Ureter (tissue), 1 donor: Measurements from ENCODE around the gene C13orf46. TPM values are rescaled to one million over a fixed set of nuclear protein-coding genes. Genes with fewer than 3 reads are reported as not detected.

Experiments used
- DNase-seq: peaks from one replicate; pipeline ENCODE4 v3.0.0-alpha.2; 2020; ENCODE audit warnings: low spot score
- total RNA-seq: library from RNA; stranded (reverse); gene quantifications from one replicate; pipeline ENCODE4 v1.2.4, GENCODE V29; 2023
- donor health status: DM: yes; HTN: yes; CAD: no.

The C13orf46 gene
- total RNA-seq, 1 donor from 2014 or later: 7.5 TPM

DNA sequence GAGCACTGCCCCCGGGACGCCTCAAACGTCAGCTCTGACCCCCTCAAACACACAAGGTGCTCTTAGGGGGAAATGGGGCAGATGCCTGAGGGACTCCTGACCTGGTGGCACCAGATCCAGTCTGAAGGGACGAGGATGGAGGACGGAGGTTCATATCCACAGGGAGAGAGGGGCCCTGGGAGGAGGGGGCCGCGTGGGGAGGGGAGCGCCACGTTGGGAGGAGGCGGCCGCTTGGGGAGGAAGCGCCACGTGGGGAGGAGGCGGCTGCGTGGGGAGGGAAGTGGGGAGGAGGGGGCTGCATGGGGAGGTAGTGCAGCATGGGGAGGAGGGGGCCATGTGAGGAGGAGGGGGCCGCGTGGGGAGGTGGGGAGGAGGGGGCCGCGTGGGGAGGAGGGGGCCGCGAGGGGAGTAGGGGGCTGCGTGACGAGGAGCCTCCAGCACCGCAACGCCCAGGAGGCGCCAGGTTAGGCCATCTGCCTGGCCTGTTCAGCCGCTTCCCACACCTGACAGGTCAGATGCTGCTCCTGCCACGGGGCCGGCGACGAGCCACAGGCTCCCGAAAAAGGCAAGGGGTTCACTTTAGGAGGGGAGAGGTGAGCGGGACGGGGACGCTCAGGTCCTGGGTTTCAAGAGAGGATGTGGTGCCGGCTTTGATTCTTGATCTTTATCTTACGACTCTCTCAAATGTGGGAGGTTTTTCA lies 36.7 kb upstream of the C13orf46 start:
- DNase-seq: no peak

DNA sequence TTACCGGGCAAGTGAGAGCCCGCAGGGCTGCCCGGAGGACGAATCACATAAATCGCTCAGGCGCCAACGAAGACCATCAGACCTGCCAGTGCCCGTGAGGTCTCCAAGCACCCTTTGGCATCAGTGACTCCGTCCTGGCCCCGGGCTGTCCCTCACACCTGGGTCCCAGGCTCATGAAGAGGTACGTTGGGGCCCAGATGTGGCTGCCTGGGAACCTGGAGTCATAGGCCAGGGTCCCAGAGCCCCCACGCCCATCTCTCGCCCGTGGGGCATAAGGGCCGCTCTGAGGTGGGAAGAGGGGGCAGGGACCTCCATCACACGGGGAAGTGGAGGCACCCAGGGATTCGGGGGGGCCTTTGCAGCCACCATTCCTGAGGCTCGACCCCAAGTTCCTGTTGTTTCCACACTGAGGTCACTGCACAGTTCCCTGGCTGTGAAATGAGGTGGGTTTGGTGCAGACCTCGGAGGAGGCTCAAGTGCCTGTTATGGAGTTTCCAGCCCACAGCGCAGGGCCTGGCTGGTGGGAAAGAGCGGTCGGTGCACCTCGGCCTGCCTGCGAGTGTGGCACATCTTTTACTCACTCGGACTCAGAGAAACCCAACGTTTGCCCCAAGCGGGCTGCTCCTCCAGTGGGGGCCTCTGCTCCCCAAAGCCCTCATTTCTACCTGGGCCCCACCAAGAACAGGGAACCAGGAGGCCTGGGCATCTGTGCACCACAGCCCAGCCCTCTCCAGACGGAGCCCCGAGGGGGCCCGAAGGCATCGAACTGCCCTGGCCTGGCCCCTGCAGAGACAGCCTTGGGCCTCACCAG lies 35.9 kb upstream of the C13orf46 start:
- no peak for DNase-seq

DNA sequence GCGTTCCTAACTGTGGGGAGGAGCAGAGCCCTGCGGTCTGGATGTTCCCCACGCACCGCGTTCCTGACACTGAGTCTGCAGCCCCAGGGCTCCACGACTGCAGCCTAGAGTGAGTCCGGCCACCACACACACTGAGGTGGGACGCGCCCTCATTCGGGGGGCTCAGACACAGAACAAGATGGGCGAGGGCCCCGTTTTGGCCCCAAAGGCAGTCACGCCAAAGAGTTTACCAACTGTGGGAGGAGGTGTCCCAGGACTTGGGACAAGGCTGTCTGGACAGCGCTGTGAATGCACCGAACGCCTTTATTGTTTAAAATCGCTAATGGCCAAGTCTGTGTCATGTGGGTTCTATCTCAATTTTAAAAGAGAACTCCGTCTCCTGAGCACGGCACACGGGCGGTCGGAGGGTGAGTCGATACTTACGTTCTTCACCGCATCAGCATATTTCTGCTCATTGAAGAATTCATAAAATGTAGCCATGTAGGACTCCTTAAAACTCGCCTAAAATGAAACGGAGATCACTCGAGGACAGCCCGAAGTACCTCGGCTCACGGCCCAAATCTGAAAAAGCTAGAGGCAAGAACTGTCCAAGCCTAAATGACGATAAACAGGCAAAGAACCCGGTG lies 35.2 kb upstream of the C13orf46 start:
- DNase-seq: no peak

DNA sequence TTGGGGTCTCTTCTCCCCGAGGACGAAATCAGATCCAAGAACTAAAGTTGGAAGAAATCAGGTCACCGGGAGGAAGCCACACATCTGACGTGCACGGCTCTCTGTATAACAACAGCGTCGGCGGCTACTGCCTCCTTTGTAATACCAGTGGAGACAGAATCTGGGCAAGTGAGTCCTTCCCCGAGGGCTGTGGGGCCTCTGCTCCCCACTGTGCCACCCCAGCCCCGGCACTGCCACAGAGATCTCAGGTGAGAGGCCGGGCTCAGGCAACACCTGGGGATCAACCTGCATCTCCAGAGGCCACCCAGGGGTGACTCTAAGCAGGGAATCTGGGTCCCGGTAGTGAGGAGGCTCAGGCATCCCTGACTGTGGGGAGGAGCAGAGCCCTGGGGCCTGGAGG lies 33.7 kb upstream of the C13orf46 start:
- no peak for DNase-seq

DNA sequence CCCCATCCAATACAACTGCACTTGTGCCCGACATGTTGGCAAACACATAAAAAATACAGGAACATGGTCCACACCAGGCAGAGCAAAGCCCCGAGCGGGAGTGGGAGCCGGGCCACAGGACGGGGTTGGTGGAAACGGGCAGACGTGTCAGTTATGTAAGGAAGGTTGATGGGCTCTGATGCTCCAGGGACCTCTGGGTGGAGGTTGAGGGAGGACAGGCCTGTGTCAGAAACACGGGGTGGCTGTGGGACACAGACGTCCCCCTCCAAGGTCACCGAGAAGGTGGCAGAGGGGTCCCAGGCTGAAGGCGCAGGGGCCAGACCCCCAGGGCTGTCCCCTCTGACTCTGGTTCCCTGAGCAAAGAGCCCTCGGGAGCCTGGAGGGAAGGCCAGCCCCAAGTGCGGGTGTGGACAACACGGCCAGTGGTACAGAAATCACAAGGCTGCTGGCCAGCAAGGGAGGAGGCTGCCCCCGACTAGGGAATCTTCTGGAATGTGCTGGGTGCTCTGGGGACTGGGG lies 31.4 kb upstream of the C13orf46 start:
- DNase-seq: no peak

DNA sequence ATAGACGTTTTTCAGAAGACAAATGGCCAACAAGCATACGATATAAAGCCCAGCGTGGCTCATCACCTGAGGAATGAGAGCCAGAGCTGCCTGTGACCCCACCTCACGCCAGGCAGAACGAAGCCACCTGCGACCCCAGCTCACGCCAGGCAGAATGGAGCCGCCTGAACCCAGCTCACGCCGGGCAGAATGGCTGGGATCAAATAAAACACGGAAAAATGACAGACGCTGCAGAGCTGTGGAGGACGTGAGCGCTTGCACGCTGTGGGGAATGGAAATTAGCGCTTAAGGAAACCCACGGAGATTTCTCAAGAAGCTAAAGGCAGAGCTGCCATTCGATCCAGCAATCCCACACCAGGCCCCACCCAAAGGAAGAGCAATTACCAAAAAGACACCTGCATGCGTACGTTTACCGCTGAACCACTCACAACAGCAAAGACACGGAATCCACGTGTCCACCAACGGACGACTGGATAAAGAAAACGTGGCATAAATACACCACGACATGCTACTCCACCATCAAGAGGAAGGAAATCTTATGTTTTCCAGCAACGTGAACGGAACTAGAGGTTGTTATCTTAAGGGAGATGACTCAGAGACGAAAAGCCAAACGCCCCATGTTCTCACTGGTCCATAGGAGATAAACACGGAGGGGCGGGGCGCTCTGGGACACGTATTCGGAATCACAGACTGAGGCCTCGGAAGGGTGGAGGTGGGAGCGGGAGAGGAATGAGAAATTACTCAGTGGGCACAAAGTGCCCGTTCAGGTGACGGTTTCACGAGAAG lies 30.7 kb upstream of the C13orf46 start:
- no peak for DNase-seq

DNA sequence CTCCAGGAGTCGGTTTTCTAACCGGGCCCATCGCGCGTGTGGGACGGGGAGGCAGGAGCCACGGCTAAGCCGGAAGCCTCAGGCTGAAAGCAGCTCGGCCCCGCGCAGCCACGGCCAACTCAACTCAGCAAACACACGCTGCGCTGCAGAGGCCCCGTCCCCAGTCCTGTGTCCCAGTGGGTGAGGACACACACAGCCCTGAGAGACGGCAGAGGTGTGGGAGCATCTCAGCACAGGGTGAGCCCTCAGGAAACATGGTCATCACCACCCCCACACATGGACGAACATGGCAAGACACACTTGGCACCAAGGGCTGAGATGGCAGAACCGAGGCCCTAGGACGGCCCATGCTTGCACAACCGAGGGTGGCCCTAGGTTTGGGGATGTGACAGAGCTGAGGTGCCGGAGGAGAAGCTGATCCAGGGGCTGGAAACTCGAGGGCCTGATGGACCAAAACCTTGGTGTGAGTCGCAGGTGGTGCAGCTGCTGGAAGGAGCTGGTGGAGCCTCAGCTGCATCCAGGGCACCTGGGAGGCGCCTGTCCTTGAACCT lies 29.0 kb upstream of the C13orf46 start:
- DNase-seq: no peak

DNA sequence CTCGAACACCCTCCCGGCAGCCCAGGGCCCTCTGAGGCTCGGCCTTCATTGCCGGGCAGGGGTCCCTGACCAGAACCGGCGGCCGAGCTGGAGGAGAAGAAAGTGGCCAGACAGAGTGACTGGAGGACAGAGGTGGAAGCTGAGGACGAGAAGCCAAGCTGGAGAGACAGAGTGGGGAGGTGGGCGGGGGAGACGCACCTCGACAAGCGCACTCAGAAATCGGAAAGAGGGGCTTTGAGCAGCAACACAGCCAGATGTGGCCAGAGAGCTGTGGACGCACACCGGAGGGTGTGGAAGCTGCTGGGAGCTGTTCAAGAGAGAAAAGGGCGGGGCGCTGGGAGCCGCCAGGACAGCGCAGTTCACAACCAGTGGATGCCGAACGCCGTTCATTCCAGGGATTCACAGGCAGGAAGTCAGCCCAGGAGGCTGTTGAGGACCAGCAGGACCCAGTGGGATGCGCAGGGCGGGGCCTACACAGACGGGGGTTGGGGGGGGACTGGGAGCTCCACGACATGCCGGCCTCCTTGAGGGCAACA lies 28.2 kb upstream of the C13orf46 start:
- no peak for DNase-seq

DNA sequence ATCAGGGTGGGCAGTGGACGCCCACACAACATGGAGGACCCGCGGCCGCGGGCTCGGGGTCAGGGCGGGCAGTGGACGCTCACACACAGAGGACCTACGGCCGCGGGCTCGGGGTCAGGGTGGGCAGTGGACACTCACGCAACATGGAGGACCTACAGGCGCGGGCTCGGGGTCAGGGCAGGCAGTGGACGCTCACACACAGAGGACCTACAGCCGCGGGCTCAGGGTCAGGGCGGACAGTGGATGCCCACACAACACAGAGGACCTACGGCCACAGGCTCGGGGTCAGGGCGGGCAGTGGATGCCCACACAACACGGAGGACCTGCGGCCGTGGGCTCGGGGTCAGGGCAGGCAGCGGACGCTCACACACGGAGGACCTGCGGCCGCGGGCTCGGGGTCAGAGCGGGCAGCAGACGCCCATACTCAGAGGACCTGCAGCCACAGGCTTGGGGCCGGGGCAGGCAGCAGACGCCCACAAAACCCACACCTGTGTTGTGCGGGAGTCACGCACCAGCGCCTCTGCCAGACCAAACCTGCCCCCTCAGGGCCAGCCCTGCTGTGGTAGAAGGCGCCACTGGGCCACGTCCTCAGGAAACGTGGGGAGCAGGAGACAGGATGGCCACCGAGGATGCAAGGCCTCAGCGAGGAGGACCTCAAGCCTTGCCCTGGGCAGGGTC lies 27.6 kb upstream of the C13orf46 start:
- no peak for DNase-seq

DNA sequence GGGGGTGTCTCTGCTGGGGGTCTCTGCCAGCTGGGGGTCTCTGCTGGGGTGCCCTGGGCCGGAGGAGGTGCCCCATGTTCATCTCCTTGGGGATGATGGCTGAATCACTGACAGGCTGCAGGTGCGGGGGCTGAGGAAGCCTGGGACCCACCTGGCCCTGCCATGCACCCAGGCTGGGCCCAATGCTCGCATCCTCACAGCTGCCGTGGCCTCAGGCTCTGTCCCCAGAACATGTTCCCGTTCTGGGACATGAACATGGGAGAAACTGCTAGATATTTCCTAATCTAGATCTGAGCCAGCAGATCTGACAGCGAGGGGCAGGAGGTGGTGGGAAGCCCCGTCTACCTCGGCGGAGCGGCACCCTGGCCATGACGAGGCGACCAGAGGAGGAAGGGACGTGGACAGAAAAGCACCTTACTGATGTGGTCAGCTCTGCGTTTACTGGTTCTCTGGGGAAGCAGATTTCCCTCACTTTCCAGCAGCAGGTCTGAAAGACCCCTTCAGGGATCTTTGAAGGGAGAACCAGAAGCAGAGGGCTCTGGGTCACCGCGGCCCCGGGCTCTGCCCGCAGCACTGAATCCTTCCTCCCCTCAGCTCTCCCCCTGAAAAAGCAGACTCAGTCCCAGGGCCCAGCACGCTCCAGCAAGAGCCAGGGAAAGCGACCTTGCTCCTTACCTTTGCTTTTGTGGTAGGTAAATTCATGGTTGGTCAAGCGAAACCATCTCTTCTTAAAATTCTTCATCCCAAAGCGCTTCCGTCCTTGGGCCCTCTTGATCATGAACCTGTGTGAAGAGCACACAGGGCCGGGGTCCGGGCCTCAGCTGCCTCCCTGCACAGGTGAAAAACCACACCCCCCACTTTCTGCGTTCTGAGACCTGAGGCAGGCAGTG lies 26.5 kb upstream of the C13orf46 start:
- no peak for DNase-seq

DNA sequence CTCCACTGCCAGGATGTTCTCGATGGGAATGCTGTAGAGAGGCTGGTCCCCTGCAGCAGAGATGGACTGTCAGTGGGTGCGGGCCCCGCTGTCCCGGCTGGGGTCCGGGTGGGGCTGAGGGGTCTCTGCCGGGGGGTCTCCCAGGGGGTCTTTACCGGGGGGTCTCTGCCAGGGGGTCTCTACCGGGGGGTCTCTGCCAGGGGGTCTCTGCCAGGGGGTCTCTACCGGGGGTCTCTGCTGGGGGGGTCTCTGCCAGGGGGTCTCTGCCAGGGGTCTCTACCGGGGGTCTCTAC lies 25.7 kb upstream of the C13orf46 start:
- no peak for DNase-seq

DNA sequence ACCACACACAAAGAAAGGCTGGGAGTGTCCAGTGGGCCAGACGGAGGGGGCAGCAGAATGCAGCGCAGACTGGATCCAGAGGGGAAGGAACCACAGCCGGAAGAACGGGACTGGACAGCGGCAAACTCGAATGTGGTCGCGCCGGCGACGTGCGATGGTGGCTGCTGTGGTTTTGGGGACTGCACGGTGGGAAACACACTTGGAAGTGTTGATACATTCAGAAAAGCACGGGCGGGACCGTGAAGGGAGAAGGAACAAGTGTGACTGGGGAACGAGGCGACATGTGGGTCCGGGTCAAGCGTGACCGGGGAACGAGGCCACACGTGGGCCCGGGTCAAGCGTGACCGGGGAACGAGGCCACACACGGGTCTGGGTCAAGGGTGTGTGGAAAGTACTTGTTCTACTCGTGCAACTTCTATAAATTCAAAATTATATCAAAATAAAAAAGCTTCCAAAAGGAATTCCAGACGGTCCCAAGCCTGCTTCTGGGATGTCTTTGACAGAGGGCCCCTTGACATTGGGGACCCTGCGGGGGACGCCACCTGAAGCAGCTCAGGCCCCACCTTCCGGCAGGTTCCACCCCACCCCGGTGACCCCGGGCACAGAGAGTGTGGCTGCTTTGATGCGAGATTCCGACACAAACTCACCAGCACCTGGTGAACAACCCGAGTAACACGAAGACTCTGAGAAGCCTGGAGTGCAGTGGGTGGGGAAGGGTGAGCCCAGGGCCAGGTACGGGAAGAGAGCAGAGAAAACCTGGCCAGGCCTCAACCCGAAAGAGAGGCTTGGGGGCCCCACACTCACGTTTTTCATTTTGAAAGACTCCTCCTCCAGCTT lies 25.1 kb upstream of the C13orf46 start:
- DNase-seq: no peak

DNA sequence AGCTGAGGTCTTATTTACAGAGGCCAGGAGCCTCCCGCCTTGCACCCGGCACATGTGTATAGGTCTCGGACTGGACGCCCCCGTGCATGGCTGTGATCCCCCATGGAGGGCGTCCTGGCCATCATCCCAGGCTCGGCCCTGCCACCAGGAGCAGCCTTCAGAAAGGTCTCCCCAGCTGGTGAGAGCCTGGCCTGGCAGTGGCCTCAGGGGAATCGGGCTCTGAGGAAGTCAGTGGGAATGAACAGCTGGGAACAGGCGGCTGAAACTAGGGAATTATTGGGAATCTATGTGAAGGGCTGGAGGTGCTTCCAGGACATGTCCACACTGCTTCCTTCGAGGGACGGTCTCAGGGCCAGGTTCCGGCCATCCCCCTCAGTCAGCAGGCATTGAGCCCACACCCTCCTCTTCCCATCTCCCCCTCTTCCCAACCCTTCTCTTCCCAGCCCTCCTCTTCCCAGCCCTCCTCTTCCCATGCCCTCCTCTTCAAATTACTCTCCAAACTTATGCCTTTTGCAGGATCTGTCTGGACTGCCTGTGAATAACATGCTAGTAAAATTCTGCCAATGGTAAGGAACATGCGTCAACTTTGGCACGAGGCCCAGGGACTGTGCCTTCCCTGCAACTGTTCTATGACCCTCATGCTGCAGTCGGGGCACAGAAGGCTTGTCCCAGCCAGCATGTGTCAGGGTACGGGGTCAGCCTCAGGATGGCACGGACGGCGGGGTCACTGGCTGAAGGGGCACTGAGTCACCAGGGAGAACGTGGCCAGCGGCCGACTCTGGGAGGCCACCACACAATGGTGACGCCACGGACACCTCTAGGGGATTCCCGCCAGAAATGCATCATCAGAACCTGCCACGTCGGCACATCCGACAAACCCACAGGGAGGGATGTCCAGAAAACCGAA lies 24.2 kb upstream of the C13orf46 start:
- no peak for DNase-seq

DNA sequence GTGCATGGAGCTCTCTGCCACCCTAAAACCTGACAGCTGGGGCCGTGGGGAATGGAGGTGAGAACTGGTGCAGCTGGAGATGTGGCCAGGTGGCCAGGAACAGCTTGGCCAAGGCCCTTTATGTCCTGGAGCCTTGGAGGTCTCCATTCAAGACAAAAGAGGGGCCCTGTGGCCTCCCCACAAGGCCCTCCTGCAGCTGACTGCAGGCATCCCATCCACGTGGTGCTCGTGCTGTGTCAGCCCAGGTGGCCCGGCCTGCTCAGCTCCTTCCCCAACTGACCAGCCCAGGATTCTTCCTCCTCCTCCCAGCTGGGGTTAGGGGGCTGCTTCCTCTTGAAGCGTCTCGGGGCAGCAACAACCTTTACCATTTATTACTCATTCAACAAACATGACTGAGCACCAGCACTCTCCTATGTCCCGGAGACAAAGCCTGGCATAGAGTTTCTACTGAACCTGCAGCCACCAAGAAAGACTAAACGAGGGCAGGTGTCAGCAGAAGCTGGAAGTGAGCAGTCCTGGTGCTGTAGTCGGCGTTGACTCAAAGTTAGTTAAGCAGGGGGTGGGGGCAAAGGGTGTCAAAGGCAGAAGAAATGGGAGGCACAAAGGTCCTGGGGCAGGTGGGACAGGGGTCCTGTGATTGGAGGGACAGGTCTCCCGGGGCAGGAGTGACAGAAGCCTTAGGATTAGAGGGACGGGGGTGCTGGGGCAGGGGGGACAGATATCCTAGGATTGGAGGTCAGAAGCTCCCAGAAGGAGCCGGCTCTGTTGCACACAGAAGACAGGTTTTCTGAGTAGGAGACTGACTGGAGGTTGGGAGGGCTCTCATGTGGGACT lies 23.3 kb upstream of the C13orf46 start:
- no peak for DNase-seq

DNA sequence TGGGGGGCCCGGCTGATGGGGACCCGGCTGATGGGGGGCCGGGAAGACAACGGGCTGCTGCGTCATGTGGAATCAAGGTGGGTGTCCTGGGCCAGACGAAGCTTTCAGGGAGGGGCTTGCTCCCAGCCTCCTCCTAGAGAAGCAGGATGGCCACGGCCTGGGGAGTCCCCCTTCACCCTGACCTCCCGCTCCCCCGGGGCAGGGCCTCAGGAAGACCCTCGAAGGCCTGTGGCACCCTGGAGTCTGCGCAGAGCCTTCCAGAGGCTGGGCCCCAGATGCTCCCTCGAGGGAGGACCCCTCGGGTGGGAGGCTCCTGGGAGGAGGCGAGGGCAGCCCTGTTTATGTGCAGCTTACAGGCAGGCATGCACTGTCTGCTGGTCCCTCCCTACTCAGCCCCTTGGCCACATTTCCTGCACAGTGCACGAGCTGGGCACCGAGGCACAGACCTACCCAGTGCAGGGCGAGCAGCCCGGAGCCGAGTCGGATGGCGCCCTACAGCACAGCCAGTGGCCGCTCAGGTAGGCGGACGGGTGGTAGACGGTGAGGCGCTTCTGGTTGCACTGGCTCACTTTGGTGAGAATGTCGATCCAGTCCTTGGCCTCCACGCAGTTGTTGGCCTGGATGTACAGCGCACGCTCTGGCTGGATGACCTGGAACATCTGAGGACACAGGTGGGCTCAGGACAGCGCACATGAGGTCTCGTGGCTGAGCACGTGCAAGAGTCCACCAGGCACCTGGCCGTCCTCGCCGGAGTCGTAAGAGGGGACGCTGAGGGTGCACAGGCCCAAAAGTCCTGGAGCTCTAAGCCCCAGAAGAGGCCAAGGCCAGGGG lies 22.4 kb upstream of the C13orf46 start:
- no peak for DNase-seq

DNA sequence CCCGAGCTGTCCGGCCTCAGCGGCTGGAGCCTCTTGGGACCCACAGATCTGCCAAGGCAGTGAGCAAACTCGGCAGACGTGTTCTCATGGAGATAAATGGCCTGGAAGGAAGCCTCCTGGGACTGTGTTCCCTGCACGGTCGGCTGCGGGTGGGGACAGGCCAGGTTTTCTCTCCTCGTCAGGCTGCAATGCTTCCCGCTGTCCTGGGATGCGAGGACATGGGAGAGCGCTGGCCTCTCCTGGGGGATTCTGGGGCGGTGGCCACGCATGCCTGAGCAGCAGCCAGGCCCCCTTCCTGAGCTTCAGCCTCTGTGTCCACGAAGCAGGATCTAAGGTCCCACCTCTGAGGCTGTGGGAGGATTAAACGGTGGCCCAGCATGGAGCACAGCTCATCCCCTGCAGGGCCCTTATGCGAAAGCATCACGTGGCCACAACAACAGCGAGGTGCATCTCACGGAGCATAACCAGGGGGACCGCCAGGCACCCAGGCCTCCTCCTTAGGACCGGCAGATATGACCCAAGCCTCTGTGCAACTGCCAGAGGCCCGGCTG lies 21.2 kb upstream of the C13orf46 start:
- DNase-seq: no peak
